Measurements from ENCODE around the gene TMPRSS12. TPM values are rescaled to one million over a fixed set of nuclear protein-coding genes. Genes with fewer than 3 reads are reported as not detected.

The TMPRSS12 gene, protein sequence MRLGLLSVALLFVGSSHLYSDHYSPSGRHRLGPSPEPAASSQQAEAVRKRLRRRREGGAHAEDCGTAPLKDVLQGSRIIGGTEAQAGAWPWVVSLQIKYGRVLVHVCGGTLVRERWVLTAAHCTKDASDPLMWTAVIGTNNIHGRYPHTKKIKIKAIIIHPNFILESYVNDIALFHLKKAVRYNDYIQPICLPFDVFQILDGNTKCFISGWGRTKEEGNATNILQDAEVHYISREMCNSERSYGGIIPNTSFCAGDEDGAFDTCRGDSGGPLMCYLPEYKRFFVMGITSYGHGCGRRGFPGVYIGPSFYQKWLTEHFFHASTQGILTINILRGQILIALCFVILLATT
- not detected for total RNA-seq
- polyA plus RNA-seq (ENCODE audit: insufficient read depth, low read depth, low replicate concordance) = not detected
- long read RNA-seq, donor 1 = 0 reads
- long read RNA-seq, donor 2 = 0 reads
- long read RNA-seq, donor 3 = 0 reads
- long read RNA-seq, donor 4 = 0 reads
- long read RNA-seq, donor 5 = 0 reads
- long read RNA-seq, donor 6 = 0 reads
- long read RNA-seq, donor 7 = 0 reads
- long read RNA-seq, donor 8 = 0 reads
- long read RNA-seq, donor 9 = 0 reads
- long read RNA-seq, donor 10 = 0 reads

DNA sequence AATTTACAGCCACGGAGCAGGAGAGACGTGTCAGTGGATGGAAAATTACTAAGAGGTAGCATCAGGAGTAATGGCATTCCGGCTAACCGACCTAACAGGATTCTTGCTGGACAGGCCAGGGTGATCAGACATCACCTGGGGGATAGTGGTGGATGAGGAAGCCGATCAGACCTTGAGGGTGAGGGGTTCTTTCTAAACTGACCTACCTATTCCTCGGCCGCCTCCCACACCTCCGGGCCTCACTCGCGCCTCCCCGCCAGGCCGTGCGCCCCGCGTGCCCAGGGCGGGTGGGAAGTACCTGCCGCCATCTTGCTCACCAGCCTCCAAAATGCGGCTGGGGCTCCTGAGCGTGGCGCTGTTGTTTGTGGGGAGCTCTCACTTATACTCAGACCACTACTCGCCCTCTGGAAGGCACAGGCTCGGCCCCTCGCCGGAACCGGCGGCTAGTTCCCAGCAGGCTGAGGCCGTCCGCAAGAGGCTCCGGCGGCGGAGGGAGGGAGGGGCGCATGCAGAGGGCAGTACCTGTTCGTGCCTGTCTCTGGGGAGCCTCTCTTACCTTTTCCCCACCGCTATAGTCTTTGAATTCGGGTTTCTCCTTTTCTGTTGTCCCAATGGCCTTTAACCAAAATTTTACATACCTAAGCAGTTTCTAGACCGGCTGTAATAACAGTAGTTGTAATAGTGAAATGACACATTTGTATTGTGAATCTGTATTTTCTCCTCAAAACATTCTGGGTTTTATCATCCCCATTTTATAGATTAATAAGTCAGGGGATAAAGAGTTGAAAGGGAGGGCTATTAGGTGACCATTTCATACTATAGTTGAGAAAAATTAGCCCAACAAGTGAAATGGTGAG, at the start of gene TMPRSS12:
Gene TMPRSS12 (plus strand): TSS at position 290 of the 857 bp plus-strand sequence. CDS start 39 bp downstream, at position 329.
- Histone ChIP-seq H3K4me3 (ENCODE audit: low read length in 3 of 3) (peak within 1 kb of the TSS; percentile 23 to 56 (median 39)), H3K9me3 (ENCODE audit: control insufficient read depth in 2 of 3, insufficient read depth in 1 of 3, low read length in 3 of 3) (peaks cover 0 to 7% (median 0%) of the 10 kb centered on the region in 3 donors), H3K4me1 (ENCODE audit: control insufficient read depth in 2 of 3, insufficient read depth in 2 of 3, low read depth in 1 of 3, low read length in 3 of 3) (no peaks in the 10 kb centered on the region), H3K9ac (ENCODE audit: low read length in 3 of 3) (peak within 1 kb of the TSS in 1 of 3 donors; percentile 44), H3K36me3 (ENCODE audit: control insufficient read depth in 2 of 3, insufficient read depth in 3 of 3, low read length in 3 of 3) (no peaks in the 10 kb centered on the region), H3K27ac (ENCODE audit: low read depth in 2 of 2, low read length in 2 of 2) (peak within 1 kb of the TSS in 1 of 2 donors; percentile 41), H3K27me3 (ENCODE audit: control insufficient read depth, insufficient read depth, low read length) (no peaks in the 10 kb centered on the region)
- DNase-seq (peak; percentile 61 to 82 (median 63)), FAIRE-seq (no peak)
- TF ChIP-seq, protein P1, sequence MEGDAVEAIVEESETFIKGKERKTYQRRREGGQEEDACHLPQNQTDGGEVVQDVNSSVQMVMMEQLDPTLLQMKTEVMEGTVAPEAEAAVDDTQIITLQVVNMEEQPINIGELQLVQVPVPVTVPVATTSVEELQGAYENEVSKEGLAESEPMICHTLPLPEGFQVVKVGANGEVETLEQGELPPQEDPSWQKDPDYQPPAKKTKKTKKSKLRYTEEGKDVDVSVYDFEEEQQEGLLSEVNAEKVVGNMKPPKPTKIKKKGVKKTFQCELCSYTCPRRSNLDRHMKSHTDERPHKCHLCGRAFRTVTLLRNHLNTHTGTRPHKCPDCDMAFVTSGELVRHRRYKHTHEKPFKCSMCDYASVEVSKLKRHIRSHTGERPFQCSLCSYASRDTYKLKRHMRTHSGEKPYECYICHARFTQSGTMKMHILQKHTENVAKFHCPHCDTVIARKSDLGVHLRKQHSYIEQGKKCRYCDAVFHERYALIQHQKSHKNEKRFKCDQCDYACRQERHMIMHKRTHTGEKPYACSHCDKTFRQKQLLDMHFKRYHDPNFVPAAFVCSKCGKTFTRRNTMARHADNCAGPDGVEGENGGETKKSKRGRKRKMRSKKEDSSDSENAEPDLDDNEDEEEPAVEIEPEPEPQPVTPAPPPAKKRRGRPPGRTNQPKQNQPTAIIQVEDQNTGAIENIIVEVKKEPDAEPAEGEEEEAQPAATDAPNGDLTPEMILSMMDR (IDR thresholded peaks at IDR 0.05; ENCODE audit: borderline replicate concordance, extremely low read depth, insufficient read depth) = peak; percentile 11
- intact Hi-C loops (cut with DNase I) = no loop called here

DNA sequence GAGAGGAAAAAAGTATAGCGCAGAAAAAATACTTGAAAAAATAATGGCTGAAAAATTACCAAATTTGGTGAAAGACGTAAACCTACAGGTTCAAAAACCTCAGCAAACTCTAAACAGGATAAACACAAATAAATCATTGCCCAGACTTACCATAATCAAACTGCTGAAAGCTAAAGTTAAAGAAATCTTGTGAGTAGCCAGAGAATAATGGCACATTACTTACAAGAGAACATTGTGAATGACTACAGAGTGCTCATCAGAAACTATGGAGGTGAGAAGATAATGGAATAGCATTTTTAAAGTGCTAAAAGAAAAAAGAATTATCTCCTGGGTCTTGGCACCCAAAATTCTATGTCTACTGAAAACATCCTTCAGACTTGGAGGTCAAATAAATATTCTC, 42.8 kb upstream of the TMPRSS12 start:
- Histone ChIP-seq H3K36me3 (ENCODE audit: control insufficient read depth in 2 of 3, insufficient read depth in 3 of 3, low read length in 3 of 3) (peaks cover 8 to 30% (median 8%) of the 10 kb centered on the region in 3 donors), H3K9me3 (ENCODE audit: control insufficient read depth in 2 of 3, insufficient read depth in 1 of 3, low read length in 3 of 3) (peaks cover 2 to 11% (median 4%) of the 10 kb centered on the region in 3 donors), H3K27ac (ENCODE audit: low read depth in 2 of 2, low read length in 2 of 2) (no peak overlapping the region), H3K27me3 (ENCODE audit: control insufficient read depth, insufficient read depth, low read length) (no peaks in the 10 kb centered on the region), H3K9ac (ENCODE audit: low read length in 3 of 3) (no peak overlapping the region), H3K4me1 (ENCODE audit: control insufficient read depth in 2 of 3, insufficient read depth in 2 of 3, low read depth in 1 of 3, low read length in 3 of 3) (no peaks in the 10 kb centered on the region), H3K4me3 (ENCODE audit: low read length in 3 of 3) (no peak overlapping the region)
- intact Hi-C loops (cut with DNase I) = no loop called here
- TF ChIP-seq, protein P1 (IDR thresholded peaks at IDR 0.05; ENCODE audit: borderline replicate concordance, extremely low read depth, insufficient read depth) = no peak
- peak in 1 of 5 donors; percentile 15 for DNase-seq
- no peak for FAIRE-seq

- Histone ChIP-seq H3K4me3 (ENCODE audit: low read length in 3 of 3) (no peak overlapping the region), H3K4me1 (ENCODE audit: control insufficient read depth in 2 of 3, insufficient read depth in 2 of 3, low read depth in 1 of 3, low read length in 3 of 3) (no peaks in the 10 kb centered on the region), H3K36me3 (ENCODE audit: control insufficient read depth in 2 of 3, insufficient read depth in 3 of 3, low read length in 3 of 3) (peaks cover 6 to 18% (median 8%) of the 10 kb centered on the region in 3 donors), H3K9ac (ENCODE audit: low read length in 3 of 3) (no peak overlapping the region), H3K27ac (ENCODE audit: low read depth in 2 of 2, low read length in 2 of 2) (no peak overlapping the region), H3K27me3 (ENCODE audit: control insufficient read depth, insufficient read depth, low read length) (no peaks in the 10 kb centered on the region), H3K9me3 (ENCODE audit: control insufficient read depth in 2 of 3, insufficient read depth in 1 of 3, low read length in 3 of 3) (peaks cover 2 to 11% (median 4%) of the 10 kb centered on the region in 3 donors)
- TF ChIP-seq, protein P1 (IDR thresholded peaks at IDR 0.05; ENCODE audit: borderline replicate concordance, extremely low read depth, insufficient read depth) = no peak
- intact Hi-C loops (cut with DNase I) = no loop called here
- FAIRE-seq (no peak), DNase-seq (no peak)
These were observed 39.4 kb upstream of the TMPRSS12 start for GRCh38 chr12:50803230-50803875.

Data from kidney (tissue), 22 donors.